GM18907 (cell line): ENCODE measurements around the gene VARS2.
A peak's percentile ranks its signal among the peaks of the same experiment; 100 is the strongest.
"Not testable (repeated sequence)": the region's sequence is repeated elsewhere in the genome, so short reads cannot be mapped to it uniquely, and the experiment has no call there.

ENCODE experiments used
- ATAC-seq: cut with Tn5 transposase; IDR thresholded peaks from one replicate; pipeline ENCODE4 v1.9.1; 2021; ENCODE audit warnings: mild to moderate bottlenecking, moderate library complexity; ENCODE audit not compliant: unreplicated experiment

The VARS2 gene

GRCh38 chr6:30914076-30914853 lies at the start of gene VARS2:
Gene VARS2, plus strand, starts transcription at chr6:30914238. Its CDS starts 599 bp downstream, at chr6:30914837.
- peak; percentile 70 for ATAC-seq

- ATAC-seq, result no peak
These were observed 49.7 kb upstream of the VARS2 start for GRCh38 chr6:30864325-30864724.

DNA sequence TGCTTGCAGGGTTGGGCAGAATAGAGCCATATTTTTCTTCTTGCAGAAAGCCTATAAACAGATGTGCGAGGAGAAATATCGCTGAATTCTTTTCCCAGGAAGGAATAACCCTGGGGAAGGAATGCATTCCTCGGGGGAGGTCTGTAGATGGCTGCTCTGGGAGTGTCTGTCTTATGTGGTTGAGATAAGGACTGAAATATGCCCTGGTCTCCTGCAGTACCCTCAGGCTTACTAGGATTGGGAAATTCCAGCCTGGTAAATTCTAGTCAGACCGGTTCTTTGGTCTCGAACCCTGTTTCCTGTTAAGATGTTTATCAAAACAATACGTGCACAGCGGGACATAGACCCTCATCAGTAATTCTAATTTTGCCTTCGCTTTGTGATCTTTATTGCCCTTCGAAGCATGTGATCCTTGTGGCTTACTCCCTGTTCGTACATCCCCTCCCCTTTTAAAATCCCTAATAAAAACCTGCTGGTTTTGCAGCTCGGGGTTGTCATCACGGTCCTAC lies 44.7 kb upstream of the VARS2 start:
- not testable (repeated sequence) for ATAC-seq

DNA sequence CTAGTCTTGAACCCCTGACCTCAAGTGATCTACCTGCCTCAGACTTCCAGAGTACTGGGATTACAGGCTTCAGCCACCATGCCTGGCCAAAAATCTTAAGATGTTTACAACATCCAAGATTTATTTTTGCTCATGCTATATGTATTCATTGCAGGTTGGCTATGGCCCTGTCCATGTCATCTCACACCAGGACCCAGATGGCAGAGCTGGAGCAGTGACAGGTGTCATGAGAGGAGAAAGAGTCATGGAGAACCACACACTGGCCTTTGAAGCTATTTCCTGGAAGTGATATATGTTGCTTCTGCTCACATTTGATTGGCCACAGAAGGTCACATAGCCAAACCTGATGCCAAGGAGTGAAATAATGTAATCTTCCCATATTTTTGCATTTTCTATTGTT lies 43.5 kb upstream of the VARS2 start:
- no peak for ATAC-seq

GRCh38 chr6:30871592-30872183 lies 42.4 kb upstream of the VARS2 start:
- ATAC-seq, result no peak

GRCh38 chr6:30873137-30873640 lies 40.8 kb upstream of the VARS2 start:
- ATAC-seq, result no peak

DNA sequence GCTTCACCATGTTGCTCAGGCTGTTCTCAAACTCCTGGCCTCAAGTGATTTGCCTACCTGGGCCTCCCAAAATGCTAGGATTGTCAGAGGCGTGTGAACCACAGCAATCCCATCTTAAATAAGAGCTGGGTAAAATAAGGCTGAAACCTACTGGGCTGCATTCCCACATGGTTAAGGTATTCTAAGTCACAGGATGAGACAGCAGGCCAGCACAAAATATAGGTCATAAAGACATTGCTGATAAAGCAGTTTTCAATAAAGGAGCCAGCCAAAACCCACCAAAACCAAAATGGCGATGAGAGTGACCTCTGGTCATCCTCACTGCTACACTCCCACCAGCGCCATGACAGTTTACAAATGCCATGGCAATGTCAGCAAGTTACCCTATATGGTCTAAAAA lies 40.2 kb upstream of the VARS2 start:
- not testable (repeated sequence) for ATAC-seq

- ATAC-seq, result no peak
These were observed 38.6 kb upstream of the VARS2 start for GRCh38 chr6:30875244-30876038.

DNA sequence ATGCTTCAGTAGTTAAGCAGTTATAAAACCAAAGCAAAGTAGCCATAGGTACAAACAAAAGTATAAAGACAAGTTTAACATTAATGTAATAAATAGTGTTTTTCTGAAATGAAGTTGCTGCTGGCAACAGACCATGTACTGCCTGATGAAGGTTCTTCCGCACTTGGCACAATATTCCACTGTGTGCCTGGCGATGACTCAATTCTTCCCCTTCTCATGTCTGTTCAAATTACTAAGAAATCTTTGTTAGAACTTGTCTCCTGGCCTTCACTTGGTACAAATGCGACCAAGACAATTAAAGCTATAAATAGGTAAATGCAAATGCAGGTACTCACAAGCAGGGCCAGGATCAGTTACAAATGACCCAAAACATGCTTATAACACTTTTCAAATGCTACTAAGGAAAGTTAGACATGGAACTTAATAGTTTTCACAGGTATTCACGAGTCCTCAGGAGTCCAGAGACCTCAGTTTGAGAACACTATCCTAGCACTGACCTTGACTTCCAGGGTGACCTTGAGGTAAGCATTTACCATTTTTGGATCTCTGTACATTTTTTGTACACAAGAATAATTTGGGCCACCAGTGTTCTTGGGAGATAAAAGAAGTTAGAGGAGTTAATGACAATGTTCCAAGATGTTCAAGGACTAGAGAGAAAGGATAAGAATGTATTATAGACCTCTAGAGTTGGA lies 37.9 kb upstream of the VARS2 start:
- no peak for ATAC-seq

DNA sequence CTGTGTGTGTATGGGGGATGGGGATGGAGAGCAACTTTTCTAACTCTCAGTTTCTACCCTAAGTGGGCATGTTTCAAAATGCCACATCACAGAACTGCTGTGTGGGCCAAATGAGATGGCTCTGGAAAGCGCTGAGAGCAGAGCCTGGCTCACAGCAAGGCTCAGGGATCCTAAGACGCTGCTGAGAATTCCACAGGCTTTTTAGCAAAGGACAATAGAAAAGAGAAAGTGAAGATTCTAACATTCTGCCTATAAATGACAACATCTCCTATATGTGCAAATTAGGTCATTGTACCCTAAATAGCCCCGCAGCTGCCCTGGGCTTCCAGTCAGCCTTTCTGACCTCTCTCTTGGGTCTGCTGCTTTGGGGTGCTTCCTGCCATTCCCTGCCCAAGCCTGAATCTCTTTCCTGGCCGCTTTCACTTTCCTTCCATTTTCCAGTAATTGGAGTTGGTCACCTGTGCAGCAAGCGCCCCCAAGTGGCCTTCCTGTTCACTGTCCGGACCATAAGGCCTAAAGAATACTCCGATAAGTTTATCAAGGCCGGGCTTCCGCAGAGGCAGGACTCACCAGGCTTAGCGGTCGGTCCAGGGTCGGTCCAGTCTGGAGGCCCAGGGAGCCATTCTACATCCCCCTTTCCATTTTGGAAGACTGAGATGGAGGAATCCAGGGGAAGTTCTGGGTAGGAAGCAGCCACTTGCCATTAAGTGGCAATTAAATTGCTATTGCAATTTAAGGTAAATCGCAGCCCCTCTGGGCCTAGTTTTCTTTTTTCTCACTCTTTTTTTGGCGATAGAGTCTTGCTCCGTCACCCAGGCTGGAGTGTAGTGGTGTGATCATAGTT lies 36.4 kb upstream of the VARS2 start:
- no peak for ATAC-seq

GRCh38 chr6:30879684-30880427 lies 34.2 kb upstream of the VARS2 start:
- no peak for ATAC-seq

DNA sequence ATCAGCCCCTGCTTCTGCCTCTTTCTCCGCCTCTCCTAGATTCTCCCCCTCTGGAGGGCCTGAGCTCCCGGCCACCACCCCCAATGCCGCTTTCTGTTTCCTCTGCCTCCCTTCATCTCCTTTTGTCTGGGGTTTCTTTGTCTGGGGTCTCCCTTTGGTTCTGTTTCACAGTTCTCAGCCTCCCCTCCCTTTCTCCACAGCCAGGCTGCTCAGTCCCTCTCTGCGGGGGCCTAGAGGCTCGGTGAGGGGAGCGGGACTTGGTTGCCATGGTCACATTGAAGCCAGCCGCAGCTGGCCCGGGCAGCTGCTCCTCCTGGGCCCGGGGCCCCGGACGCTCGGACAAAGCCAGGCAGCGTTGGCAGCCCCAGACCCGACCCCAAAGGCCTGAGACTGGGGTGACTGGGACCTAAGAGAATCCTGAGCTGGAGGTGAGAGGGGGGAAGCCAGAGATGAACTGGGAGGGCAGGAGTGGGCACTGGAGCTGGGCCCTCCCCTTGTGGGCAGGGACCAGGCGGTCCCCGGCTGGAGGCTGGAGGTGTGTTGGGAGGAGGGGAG lies 33.3 kb upstream of the VARS2 start:
- ATAC-seq, result no peak

DNA sequence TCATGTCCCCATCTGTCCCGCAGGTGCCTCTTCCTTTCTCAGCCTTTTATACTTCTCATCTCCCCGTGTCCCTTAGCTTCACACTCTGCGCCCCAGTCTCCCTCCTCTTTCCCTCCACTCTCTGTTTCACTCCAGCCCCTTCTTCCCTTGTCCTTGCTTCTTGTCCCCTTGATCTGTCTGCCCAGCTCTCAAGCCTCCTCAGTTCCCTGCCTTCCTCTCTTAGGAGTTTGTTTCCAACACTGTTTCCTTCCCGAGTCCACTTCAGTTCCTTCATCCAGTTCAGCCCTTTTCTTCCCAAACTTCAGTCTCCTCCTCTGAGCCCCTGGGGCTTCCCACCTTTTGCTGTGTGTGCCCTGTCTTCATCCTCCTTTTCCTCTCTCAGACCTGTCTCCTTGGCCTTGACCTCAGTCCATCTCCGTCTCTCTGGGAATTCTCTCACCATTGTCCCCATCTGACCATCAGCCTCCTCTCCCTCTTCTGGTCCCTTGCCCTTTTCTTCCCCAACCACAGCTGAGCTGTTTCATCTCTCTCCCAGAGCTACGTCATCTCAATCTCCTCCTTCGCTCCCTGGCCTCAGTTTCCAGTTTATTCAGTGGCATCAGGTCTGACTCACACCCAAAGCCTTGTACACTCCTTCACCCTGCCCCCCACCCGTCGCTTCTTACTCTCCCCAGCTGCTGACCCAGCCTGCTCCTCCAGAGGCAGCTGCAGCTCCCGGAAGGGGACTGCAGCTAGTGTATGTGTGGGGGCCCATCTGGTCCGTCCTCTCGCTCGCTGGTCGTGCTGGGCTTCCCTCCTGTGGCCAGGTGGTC lies 32.4 kb upstream of the VARS2 start:
- no peak for ATAC-seq

- no peak for ATAC-seq
These were observed 31.8 kb upstream of the VARS2 start for GRCh38 chr6:30882204-30882758.

DNA sequence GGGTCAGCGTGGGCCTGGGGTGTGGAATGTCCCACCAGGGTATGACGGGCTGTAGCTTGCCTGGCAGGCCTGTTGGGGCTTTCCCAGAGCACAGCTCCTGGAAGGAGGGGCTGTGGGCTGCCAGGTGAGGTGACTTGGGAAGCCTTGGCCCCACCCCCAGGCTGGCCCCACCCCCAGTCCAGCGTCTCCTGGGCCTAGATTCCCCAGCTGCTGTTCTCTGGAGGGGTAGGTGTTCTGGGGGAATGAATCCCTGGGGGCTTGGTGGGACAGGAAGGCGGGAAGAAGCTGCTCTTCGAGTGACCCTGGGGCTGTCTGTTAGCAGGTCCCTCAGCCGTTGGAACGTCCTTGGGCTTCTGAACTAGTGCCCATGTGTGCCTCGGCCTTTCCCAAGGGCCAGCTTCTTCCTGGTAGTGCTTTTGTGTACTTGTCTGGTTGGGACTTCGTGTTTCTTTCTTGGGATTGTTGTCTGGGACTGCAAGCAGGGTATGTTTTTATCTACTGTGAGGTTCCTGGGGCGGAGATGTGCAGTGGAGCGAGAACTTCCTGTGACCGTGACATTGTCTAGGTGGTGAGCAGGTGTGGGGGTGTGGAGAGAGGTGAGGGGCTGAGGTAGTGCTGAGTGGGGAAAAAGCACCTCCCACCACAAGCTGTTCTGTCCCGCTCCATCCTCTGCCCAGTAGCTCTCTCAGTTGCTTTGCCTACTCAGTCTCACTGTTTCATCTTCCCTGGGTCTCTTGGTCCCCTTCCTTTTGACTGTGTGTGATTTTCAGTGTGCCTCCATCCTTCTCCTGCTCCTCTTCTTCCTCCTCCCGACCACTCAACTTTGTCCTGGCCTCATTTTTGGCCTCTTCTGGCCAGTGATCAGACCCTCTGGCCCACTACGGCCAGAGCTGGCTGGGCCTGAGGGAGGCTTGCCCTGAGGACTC lies 31.0 kb upstream of the VARS2 start:
- no peak for ATAC-seq

GRCh38 chr6:30883685-30884520 lies 30.1 kb upstream of the VARS2 start, which contains the start of gene DDR1:
Gene DDR1, plus strand, starts transcription at chr6:30884519. Its CDS starts 4,211 bp downstream, at chr6:30888730.
- ATAC-seq, result no peak
